Endothelial cell (in vitro differentiated cells): ENCODE data around the gene SERAC1. TPM values are rescaled to one million over a fixed set of nuclear protein-coding genes. Genes with fewer than 3 reads are reported as not detected.

Source experiments
- DNase-seq: peaks from one replicate; pipeline ENCODE4 v3.0.0; 2021; ENCODE audit warnings: low spot score
- H3K27ac Mint-ChIP-seq: one replicate; pipeline ENCODE4 v1.8.0; 2021; ENCODE audit warnings: mixed read lengths, inconsistent platforms; ENCODE audit not compliant: unreplicated experiment
- H3K27me3 Mint-ChIP-seq: one replicate; pipeline ENCODE4 v1.8.0; 2021; ENCODE audit warnings: mild to moderate bottlenecking, moderate library complexity, mixed read lengths, inconsistent platforms; ENCODE audit not compliant: unreplicated experiment
- H3K36me3 Mint-ChIP-seq: one replicate; pipeline ENCODE4 v1.8.0; 2021; ENCODE audit warnings: mild to moderate bottlenecking, low read depth, mixed read lengths, inconsistent platforms; ENCODE audit not compliant: unreplicated experiment
- H3K4me1 Mint-ChIP-seq: one replicate; pipeline ENCODE4 v1.8.0; 2021; ENCODE audit warnings: mild to moderate bottlenecking, mixed read lengths, inconsistent platforms; ENCODE audit not compliant: unreplicated experiment
- H3K4me3 Mint-ChIP-seq: one replicate; pipeline ENCODE4 v1.8.0; 2021; ENCODE audit warnings: mild to moderate bottlenecking, mixed read lengths, inconsistent platforms; ENCODE audit not compliant: unreplicated experiment
- H3K9me3 Mint-ChIP-seq: one replicate; pipeline ENCODE4 v1.8.0; 2021; ENCODE audit warnings: mixed read lengths, inconsistent platforms; ENCODE audit not compliant: unreplicated experiment
- CTCF ChIP-seq: fragments of 200-600 bp; sonication (generic); IDR thresholded peaks from one replicate; pipeline ENCODE4 v1.5.0; 2021; ENCODE audit warnings: antibody characterized with exemption; ENCODE audit not compliant: unreplicated experiment
- total RNA-seq: library from RNA; stranded (reverse); fragmentation: NEBNext Ultra II Directional; extraction: Animal tissue kit (Norgen Biotek cat#: 25700); gene quantifications from one replicate; pipeline ENCODE4 v1.2.1, GENCODE V29; 2021; ENCODE audit not compliant: unreplicated experiment

The SERAC1 gene
- total RNA-seq, 1 donor from 2014 or later = 13.8 TPM

- Mint-ChIP-seq H3K27me3 (no peaks in the 10 kb centered on the region), H3K27ac (no peak overlapping the region), H3K4me1 (no peaks in the 10 kb centered on the region), H3K9me3 (no peaks in the 10 kb centered on the region), H3K36me3 (peaks cover 18% of the 10 kb centered on the region), H3K4me3 (no peak overlapping the region)
- DNase-seq = no peak
- TF ChIP-seq CTCF = no peak
These were observed 52.6 kb downstream of the SERAC1 start for GRCh38 chr6:158115508-158115907.

GRCh38 chr6:158115102-158115501 lies 53.0 kb downstream of the SERAC1 start:
- Mint-ChIP-seq H3K4me3 (no peak overlapping the region), H3K9me3 (no peaks in the 10 kb centered on the region), H3K36me3 (peaks cover 18% of the 10 kb centered on the region), H3K27me3 (no peaks in the 10 kb centered on the region), H3K4me1 (no peaks in the 10 kb centered on the region), H3K27ac (no peak overlapping the region)
- no peak for TF ChIP-seq CTCF
- DNase-seq = no peak

- H3K27me3 Mint-ChIP-seq = no peaks in the 10 kb centered on the region
- no peak overlapping the region for H3K4me3 Mint-ChIP-seq
- no peak for DNase-seq
- no peaks in the 10 kb centered on the region for H3K9me3 Mint-ChIP-seq
- TF ChIP-seq CTCF = no peak
- H3K27ac Mint-ChIP-seq = no peak overlapping the region
- peaks cover 28% of the 10 kb centered on the region for H3K36me3 Mint-ChIP-seq
- H3K4me1 Mint-ChIP-seq = no peaks in the 10 kb centered on the region
These were observed 54.3 kb downstream of the SERAC1 start for GRCh38 chr6:158113802-158114201.

DNA sequence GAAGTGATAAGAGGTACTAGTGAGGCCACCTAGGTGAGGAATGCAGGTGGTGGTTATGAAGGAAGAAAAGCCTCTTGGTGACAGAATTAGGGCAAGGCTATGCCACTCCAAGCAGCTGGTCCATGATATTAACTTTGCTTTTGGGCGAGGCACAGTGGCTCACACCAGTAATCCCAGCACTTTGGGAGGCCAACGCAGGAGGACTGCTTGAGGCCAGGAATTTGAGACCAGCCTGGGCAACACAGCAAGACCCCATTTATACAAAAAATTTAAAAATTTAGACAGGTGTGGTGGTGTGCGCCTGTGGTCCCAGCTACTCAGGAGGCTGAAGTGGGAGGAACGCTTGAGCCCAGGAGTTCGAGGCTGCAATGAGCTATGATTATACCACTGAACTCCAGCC lies 56.1 kb downstream of the SERAC1 start:
- Mint-ChIP-seq H3K27me3 (no peaks in the 10 kb centered on the region), H3K36me3 (peaks cover 33% of the 10 kb centered on the region), H3K4me3 (no peak overlapping the region), H3K4me1 (no peaks in the 10 kb centered on the region), H3K27ac (no peak overlapping the region), H3K9me3 (no peaks in the 10 kb centered on the region)
- TF ChIP-seq CTCF = no peak
- DNase-seq = no peak

GRCh38 chr6:158110986-158111385 lies 57.1 kb downstream of the SERAC1 start:
- Mint-ChIP-seq H3K4me3 (no peak overlapping the region), H3K27ac (no peak overlapping the region), H3K27me3 (no peaks in the 10 kb centered on the region), H3K4me1 (no peaks in the 10 kb centered on the region), H3K9me3 (no peaks in the 10 kb centered on the region), H3K36me3 (peaks cover 29% of the 10 kb centered on the region)
- no peak for TF ChIP-seq CTCF
- DNase-seq = no peak
